NCI-H2107 treated with DMSO at 0.1 percent for 48 hours (cell line): ENCODE data around the gene HSBP1.
A peak's percentile ranks its signal among the peaks of the same experiment; 100 is the strongest.

Experiments
- DNase-seq: peaks from one replicate; lab custom pipeline; 2025; ENCODE audit not compliant: unreplicated experiment; lab: John Stamatoyannopoulos, UW

Gene HSBP1

GRCh38 chr16:83835586-83836566 is 28.1 kb downstream of the HSBP1 start:
- peak; percentile 70 for DNase-seq

- DNase-seq = no peak
Measured at GRCh38 chr16:83837566-83837965, 29.8 kb downstream of the HSBP1 start.

DNA sequence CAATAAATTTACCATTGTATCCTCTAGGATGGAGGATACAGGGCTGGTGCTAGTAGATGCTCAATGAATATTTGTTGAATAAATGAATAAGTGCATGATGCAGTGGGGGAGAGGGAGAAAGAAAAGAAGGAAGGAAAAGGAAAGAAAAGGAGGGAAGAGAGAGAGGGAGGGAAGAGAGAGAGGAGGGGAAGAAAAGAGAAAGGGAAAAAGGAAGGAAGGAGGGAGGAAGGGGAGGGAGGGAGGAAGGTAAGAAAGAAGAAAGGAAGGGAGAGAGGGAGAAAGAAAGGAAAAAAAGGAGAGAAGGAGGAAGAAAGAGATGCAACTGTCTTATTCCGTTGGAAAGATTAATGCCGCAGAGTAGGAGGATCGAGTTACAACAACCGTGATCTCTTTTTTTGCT is 30.4 kb downstream of the HSBP1 start:
- peak; percentile 12 for DNase-seq

DNA sequence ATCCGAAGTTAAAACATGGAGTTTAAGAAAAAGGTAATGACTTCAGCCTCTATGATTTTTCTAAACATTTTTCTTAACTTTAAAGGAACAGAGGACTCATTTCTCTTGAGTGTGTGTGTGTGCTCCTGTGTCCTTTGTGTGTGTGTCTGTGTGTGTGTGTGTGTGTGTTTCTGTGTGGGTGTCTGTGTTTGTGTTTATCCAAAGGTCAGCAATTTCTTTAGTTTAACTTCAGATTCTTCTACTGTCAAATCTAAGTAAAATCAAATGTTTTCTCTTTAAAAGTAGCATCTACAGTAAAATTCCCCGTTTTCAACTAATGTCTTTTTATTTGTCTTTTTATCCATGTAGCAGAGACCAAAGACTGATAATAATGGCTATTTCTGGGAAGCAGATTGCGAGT is 31.8 kb downstream of the HSBP1 start:
- no peak for DNase-seq

DNA sequence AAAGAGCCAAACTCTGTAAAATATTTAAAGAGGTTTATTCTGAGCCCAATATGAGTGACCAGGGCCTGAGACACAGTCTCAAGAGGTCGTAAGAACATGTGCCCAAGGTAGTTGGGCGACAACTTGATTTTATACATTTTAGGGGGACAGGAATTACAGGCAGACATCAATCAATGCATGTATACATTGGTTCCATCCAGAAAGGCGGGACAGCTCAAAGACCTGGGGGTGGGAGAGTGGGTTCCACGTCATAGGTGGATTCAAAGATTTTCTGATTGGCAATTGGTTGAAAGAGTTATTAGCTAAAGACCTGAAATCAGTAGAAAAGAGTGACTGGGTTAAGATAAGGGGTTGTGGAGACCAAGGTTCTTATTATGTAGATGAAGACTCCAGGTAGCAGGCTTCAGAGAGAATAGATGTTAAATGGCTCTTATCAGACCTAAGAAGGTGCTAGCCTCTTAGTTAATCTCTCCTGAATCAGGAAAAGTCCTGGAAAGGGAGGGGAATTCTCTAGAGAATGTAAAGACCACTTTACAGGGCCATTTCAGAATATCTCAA is 32.4 kb downstream of the HSBP1 start:
- no peak for DNase-seq

DNA sequence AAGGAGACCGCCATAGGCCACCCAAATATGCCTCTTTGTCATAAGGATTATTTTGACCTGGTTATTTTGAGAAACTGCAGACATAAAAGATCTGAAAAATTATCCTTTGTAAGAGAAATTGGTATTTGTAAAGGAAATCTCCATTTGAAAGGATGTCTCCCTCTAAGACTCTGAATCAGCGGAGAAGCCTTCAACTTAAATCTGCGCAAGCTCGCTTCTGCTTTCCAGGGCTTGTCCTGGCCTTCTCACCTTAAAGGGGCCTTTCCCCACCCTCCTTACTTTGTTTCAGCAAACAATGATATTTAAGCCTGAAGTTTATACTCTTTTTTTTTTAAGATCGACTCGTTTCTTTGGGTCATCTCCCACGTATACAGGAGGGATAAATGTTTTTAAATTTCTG is 34.5 kb downstream of the HSBP1 start:
- DNase-seq = no peak

GRCh38 chr16:83842756-83843507 is 35.2 kb downstream of the HSBP1 start:
- peak; percentile 44 for DNase-seq

GRCh38 chr16:83843657-83844056 is 35.9 kb downstream of the HSBP1 start:
- no peak for DNase-seq

DNA sequence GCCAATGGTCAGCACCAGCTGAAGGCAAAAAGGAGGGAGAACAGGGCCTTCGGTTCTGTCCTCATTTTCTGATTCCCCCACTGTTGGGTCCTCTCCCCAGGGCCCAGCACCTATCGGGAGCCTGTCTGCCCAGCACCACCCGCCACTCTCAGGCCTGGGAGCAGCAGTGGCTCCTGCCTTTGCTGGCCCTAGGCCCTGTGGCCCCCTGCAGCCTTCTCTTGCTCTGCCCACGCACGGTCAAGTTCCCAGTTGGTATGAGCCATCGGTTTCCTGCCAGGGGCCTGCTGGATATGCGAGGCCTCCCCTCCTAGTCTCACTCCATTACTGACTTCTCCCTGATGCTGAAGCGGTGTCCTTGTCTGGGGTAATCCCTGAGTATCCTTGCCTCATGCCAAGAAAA is 37.5 kb downstream of the HSBP1 start:
- DNase-seq = no peak

- no peak for DNase-seq
Measured at GRCh38 chr16:83847371-83848225, 39.8 kb downstream of the HSBP1 start.

DNA sequence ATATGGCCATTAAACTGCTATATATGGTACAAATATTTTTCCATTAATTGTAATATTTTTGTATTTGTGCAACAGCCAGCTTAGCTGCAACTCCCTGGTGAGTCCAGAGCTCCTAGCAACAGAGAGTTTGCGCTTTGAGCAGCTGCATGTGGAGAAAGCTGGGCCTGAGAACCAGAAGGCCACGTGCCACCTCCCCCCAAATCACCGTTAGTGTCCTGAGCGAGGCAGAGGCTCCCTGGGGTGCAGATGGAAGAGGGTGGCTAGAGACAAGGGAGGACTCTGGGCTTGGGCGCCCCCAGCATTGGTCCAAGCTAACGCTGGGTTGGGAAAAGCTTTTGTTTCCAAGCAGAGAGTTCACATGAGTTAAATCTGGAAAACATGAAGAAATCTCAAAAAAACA is 41.6 kb downstream of the HSBP1 start:
- no peak for DNase-seq

- no peak for DNase-seq
Measured at GRCh38 chr16:83850947-83851346, 43.2 kb downstream of the HSBP1 start.

DNA sequence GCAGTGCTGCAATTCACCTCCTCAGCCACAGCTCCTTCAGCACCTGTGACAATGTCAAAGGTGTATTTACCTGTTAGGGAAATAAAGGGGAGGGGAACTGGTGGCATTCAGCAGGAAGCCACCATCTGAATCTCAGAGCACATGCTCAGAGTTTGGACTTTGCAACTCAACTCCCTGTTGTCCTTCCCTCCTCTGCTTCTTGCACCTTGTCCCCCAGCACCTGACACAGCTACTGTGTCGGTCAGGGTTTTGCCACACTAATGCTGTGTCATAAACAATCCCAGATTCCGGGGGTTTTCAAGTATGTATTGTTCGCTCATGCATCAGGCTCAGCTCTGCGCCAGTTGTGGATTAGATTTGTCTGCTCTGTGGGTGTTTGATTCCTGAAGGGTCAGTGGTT is 43.7 kb downstream of the HSBP1 start:
- DNase-seq = no peak

DNA sequence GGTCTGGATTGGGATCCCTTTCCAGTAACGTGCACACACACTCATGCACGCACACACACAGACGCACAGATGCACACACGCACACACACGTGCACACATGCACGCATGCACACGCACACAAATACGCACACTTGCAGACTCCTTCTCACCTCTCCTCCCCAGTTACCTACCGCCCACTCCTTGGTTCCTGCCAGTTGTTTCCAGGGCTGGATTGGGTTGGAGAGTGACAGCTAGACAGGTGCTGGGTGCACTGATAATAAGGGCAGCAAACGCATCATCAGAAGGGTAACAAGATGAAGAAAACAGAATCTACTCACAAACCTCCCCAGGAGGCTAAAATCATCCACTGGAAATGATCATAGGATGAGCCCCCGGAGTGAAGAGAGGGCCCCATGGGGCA is 45.0 kb downstream of the HSBP1 start:
- DNase-seq = no peak

DNA sequence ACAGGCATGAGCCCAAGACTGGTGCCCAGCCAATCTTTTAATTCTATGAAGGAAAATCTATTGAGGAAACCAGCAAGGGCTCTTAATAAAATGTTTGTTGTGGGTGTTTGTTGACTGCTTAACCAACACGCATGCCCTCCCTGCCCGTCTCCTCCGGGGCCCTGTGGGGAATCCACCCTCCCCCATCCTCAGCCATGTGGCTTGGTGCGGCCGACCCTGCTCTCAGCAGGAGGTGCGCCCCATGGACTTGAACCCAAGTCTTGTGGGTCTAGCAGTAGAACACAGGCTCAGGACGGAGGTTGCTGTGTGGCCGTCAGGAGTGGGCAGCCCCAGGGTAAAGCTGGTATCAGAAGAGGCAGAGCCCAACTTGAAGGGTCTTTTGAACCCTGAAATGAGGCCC is 46.1 kb downstream of the HSBP1 start:
- no peak for DNase-seq

- no peak for DNase-seq
Measured at GRCh38 chr16:83854420-83854819, 46.6 kb downstream of the HSBP1 start.

GRCh38 chr16:83856792-83857191 is 49.0 kb downstream of the HSBP1 start:
- DNase-seq = no peak

- DNase-seq = no peak
Measured at GRCh38 chr16:83859265-83859664, 51.5 kb downstream of the HSBP1 start.

- DNase-seq = no peak
Measured at GRCh38 chr16:83862661-83863060, 54.9 kb downstream of the HSBP1 start.

GRCh38 chr16:83863682-83864081 is 55.9 kb downstream of the HSBP1 start:
- no peak for DNase-seq
